RWPE1 (cell line): ENCODE results near the gene TSC22D2.
A peak's percentile ranks its signal among the peaks of the same experiment; 100 is the strongest.

Experiments used
- CTCF ChIA-PET: fragments of 350-600 bp; sonication (Branson Sonifier 250); formaldehyde crosslinking; extraction: SDS; loops from one replicate; lab custom pipeline; 2021; lab: Yijun Ruan, JAX
- POLR2A ChIA-PET: fragments of 400-600 bp; formaldehyde crosslinking; extraction: SDS; loops from one replicate; lab custom pipeline; 2020; ENCODE audit warnings: antibody characterized with exemption; ENCODE audit not compliant: low non-redundant PET; lab: Yijun Ruan, JAX
- DNase-seq: peaks from one replicate; pipeline ENCODE4 v3.0.0; 2012; ENCODE audit warnings: low spot score
- H3K27ac ChIP-seq: fragments of 450-650 bp; 2 replicates; pipeline ENCODE4 v1.5.1; 2017
- CTCF ChIP-seq: fragments of 450-650 bp; conservative IDR thresholded peaks from 2 replicates; pipeline ENCODE4 v1.5.1; 2017; ENCODE audit warnings: low read depth, mild to moderate bottlenecking

Gene TSC22D2

GRCh38 chr3:150401285-150401684 lies 6.8 kb upstream of the TSC22D2 start:
- no peak for DNase-seq
- TF ChIP-seq CTCF: no peak
- CTCF ChIA-PET: interaction anchor here (0.6 kb wide), 1 partner anchor 114 kb away, joined by 6 read pairs; no protein-coding TSS in a partner anchor
- POLR2A ChIA-PET: no interaction called here
- no peak overlapping the region for H3K27ac ChIP-seq

GRCh38 chr3:150402217-150402616 lies 5.9 kb upstream of the TSC22D2 start:
- POLR2A ChIA-PET: no interaction called here
- no peak for TF ChIP-seq CTCF
- CTCF ChIA-PET: no interaction called here
- H3K27ac ChIP-seq: no peak overlapping the region
- no peak for DNase-seq

- POLR2A ChIA-PET: no interaction called here
- TF ChIP-seq CTCF: no peak
- CTCF ChIA-PET: interaction anchor here (1.7 kb wide), 1 partner anchor 13 kb away, joined by 4 read pairs; no protein-coding TSS in a partner anchor
- no peak overlapping the region for H3K27ac ChIP-seq
- DNase-seq: no peak
Observed at GRCh38 chr3:150404023-150404422, 4.1 kb upstream of the TSC22D2 start.

GRCh38 chr3:150407051-150407807 lies 869 bp upstream of the TSC22D2 start:
- no peak for TF ChIP-seq CTCF
- POLR2A ChIA-PET: interaction anchor here (0.5 kb wide), 1 partner anchor 97 kb away, joined by 7 read pairs; no protein-coding TSS in a partner anchor
- peak overlapping the region; percentile 100 for H3K27ac ChIP-seq
- DNase-seq: peak; percentile 29
- CTCF ChIA-PET: interaction anchor here (0.6 to 1.2 kb wide), 4 partner anchors 48 to 121 kb away, joined by 3 to 4 read pairs (median 4); no protein-coding TSS in a partner anchor

- DNase-seq: peak; percentile 26
- TF ChIP-seq CTCF: no peak
- ChIA-PET CTCF (interaction anchor here (0.7 to 2.9 kb wide), 6 partner anchors 11 to 93 kb away, joined by 3 to 22 read pairs (median 3); no protein-coding TSS in a partner anchor), POLR2A (no interaction called here)
- H3K27ac ChIP-seq: peak overlapping the region; percentile 100
Observed at GRCh38 chr3:150407808-150408220, 284 bp upstream of the TSC22D2 start.

- DNase-seq: no peak
- CTCF ChIA-PET: interaction anchor here (1.0 to 2.9 kb wide), 9 partner anchors 13 to 171 kb away, joined by 3 to 22 read pairs (median 4); no protein-coding TSS in a partner anchor
- H3K27ac ChIP-seq: peak overlapping the region; percentile 100
- TF ChIP-seq CTCF: no peak
- POLR2A ChIA-PET: interaction anchor here (0.5 to 1.5 kb wide), 5 partner anchors 32 to 991 kb away, joined by 3 to 7 read pairs (median 5); no protein-coding TSS in a partner anchor
Observed at GRCh38 chr3:150409125-150409511, 1.0 kb downstream of the TSC22D2 start.
